BLaER1 treated with 17β-estradiol and CSF1 and Interleukin-3, amounts not matched to agents 10 nM and 100 nM (cell line): Measurements from ENCODE around the gene ZFPM1.

Experiments
- H3K27ac ChIP-seq, 11 experiments: shearing (Covaris generic); formaldehyde crosslinking; 2 replicates each; pipeline ENCODE4 v1.8.1; 2022
- H3K27me3 ChIP-seq, 11 experiments: shearing (Covaris generic); formaldehyde crosslinking; 2 replicates each; pipeline ENCODE4 v1.8.1; 2022
- H3K36me3 ChIP-seq, 11 experiments: shearing (Covaris generic); formaldehyde crosslinking; 2 replicates each; pipeline ENCODE4 v1.8.1; 2022
- H3K4me1 ChIP-seq, 10 experiments: shearing (Covaris generic); formaldehyde crosslinking; 2 replicates each; pipeline ENCODE4 v1.8.1; 2022
- H3K4me2 ChIP-seq, 11 experiments: shearing (Covaris generic); formaldehyde crosslinking; 2 replicates each; pipeline ENCODE4 v1.8.1; 2022
- H3K4me3 ChIP-seq, 10 experiments: shearing (Covaris generic); formaldehyde crosslinking; 2 replicates each; pipeline ENCODE4 v1.8.1; 2022
- H3K9ac ChIP-seq, 11 experiments: shearing (Covaris generic); formaldehyde crosslinking; 2 replicates each; pipeline ENCODE4 v1.8.1; 2022
- H3K9me3 ChIP-seq, 11 experiments: shearing (Covaris generic); formaldehyde crosslinking; replicated peaks in 1 of 11; 2 replicates each; pipeline ENCODE4 v1.8.1; 2022
- H4K20me1 ChIP-seq, 11 experiments: shearing (Covaris generic); formaldehyde crosslinking; 2 replicates each; pipeline ENCODE4 v1.8.1; 2022
- Cebpa-rat ChIP-seq, 11 experiments: shearing (Covaris generic); IDR thresholded peaks; 2 replicates each; pipeline ENCODE4 v1.8.1; 2022

Gene ZFPM1

GRCh38 chr16:88476817-88477397, 23.8 kb downstream of the ZFPM1 start:
- H3K27ac ChIP-seq, result peak overlapping the region in 5 of 11 experiments; percentile 51 to 80 (median 71); a peak in 6 of 22 replicates
- peak overlapping the region in 4 of 11 experiments; percentile 69 to 74 (median 72); a peak in 8 of 22 replicates for H3K9ac ChIP-seq
- peaks cover 12 to 97% (median 80%) of the 10 kb centered on the region in 11 experiments; a peak in 21 of 22 replicates for H4K20me1 ChIP-seq
- peak overlapping the region in 9 of 11 experiments; percentile 90 to 99 (median 95); a peak in 18 of 22 replicates for H3K4me2 ChIP-seq
- no peaks in the 10 kb centered on the region for H3K36me3 ChIP-seq
- H3K4me3 ChIP-seq, result no peak overlapping the region
- H3K9me3 ChIP-seq, result no peaks in the 10 kb centered on the region
- TF ChIP-seq Cebpa-rat (IDR thresholded peaks at IDR 0.05), result no peak
- peaks cover 0 to 11% (median 0%) of the 10 kb centered on the region in 11 experiments; a peak in 3 of 22 replicates for H3K27me3 ChIP-seq
- H3K4me1 ChIP-seq, result peaks cover 65 to 99% (median 98%) of the 10 kb centered on the region in 10 experiments

GRCh38 chr16:88477631-88478519, 24.8 kb downstream of the ZFPM1 start:
- peaks cover 0 to 11% (median 0%) of the 10 kb centered on the region in 11 experiments; a peak in 3 of 22 replicates for H3K27me3 ChIP-seq

GRCh38 chr16:88478889-88479792, 26.1 kb downstream of the ZFPM1 start:
- Histone ChIP-seq H3K36me3 (no peaks in the 10 kb centered on the region; a peak in 1 of 22 replicates), H3K27ac (peak overlapping the region in 8 of 11 experiments; percentile 16 to 80 (median 62); a peak in 14 of 22 replicates), H3K9ac (peak overlapping the region in 8 of 11 experiments; percentile 33 to 74 (median 61); a peak in 15 of 22 replicates), H3K9me3 (no peaks in the 10 kb centered on the region), H3K4me1 (peaks cover 61 to 99% (median 98%) of the 10 kb centered on the region in 10 experiments), H3K4me3 (peak overlapping the region in 6 of 10 experiments; percentile 21 to 52 (median 34); a peak in 5 of 20 replicates), H3K4me2 (peak overlapping the region; percentile 76 to 99 (median 92)), H4K20me1 (peaks cover 20 to 97% (median 86%) of the 10 kb centered on the region in 11 experiments; a peak in 21 of 22 replicates), H3K27me3 (peaks cover 0 to 20% (median 0%) of the 10 kb centered on the region in 11 experiments; a peak in 3 of 22 replicates)
- TF ChIP-seq Cebpa-rat (IDR thresholded peaks at IDR 0.05), result no peak

More at GRCh38 chr16:88477631-88478519, 24.8 kb downstream of the ZFPM1 start:
- Histone ChIP-seq H3K36me3 (no peaks in the 10 kb centered on the region), H3K9ac (peak overlapping the region in 8 of 11 experiments; percentile 33 to 74 (median 61); a peak in 15 of 22 replicates), H3K4me3 (peak overlapping the region in 6 of 10 experiments; percentile 21 to 52 (median 34); a peak in 5 of 20 replicates), H4K20me1 (peaks cover 12 to 97% (median 86%) of the 10 kb centered on the region in 11 experiments; a peak in 21 of 22 replicates), H3K4me1 (peaks cover 65 to 99% (median 98%) of the 10 kb centered on the region in 10 experiments), H3K4me2 (peak overlapping the region; percentile 76 to 99 (median 92)), H3K9me3 (no peaks in the 10 kb centered on the region), H3K27ac (peak overlapping the region in 8 of 11 experiments; percentile 16 to 80 (median 62); a peak in 15 of 22 replicates)
- TF ChIP-seq Cebpa-rat (IDR thresholded peaks at IDR 0.05), result no peak

GRCh38 chr16:88479793-88480760, 27.0 kb downstream of the ZFPM1 start:
- H3K4me1 ChIP-seq, result peaks cover 60 to 99% (median 97%) of the 10 kb centered on the region in 10 experiments
- no peaks in the 10 kb centered on the region for H3K9me3 ChIP-seq
- H3K27me3 ChIP-seq, result peaks cover 0 to 20% (median 0%) of the 10 kb centered on the region in 11 experiments; a peak in 3 of 22 replicates
- peaks cover 0 to 6% (median 0%) of the 10 kb centered on the region in 11 experiments; a peak in 3 of 22 replicates for H3K36me3 ChIP-seq
- TF ChIP-seq Cebpa-rat (IDR thresholded peaks at IDR 0.05), result no peak
- peak overlapping the region in 10 of 11 experiments; percentile 10 to 75 (median 56); a peak in 17 of 22 replicates for H3K9ac ChIP-seq
- peak overlapping the region in 9 of 10 experiments; percentile 12 to 59 (median 40); a peak in 14 of 20 replicates for H3K4me3 ChIP-seq
- peak overlapping the region in 8 of 11 experiments; percentile 40 to 82 (median 67); a peak in 15 of 22 replicates for H3K27ac ChIP-seq
- peaks cover 20 to 97% (median 87%) of the 10 kb centered on the region in 11 experiments; a peak in 21 of 22 replicates for H4K20me1 ChIP-seq
- H3K4me2 ChIP-seq, result peak overlapping the region; percentile 76 to 99 (median 96)

- Histone ChIP-seq H3K36me3 (peaks cover 0 to 13% (median 1%) of the 10 kb centered on the region in 11 experiments; a peak in 7 of 22 replicates), H3K27ac (peak overlapping the region in 8 of 11 experiments; percentile 40 to 82 (median 67); a peak in 15 of 22 replicates), H3K9ac (peak overlapping the region in 9 of 11 experiments; percentile 23 to 75 (median 60); a peak in 15 of 22 replicates), H3K4me3 (peak overlapping the region in 9 of 10 experiments; percentile 12 to 59 (median 40); a peak in 11 of 20 replicates), H3K4me1 (peaks cover 60 to 95% (median 92%) of the 10 kb centered on the region in 10 experiments), H4K20me1 (peaks cover 20 to 98% (median 89%) of the 10 kb centered on the region in 11 experiments; a peak in 21 of 22 replicates), H3K9me3 (no peaks in the 10 kb centered on the region), H3K4me2 (peak overlapping the region; percentile 76 to 99 (median 96)), H3K27me3 (peaks cover 0 to 20% (median 0%) of the 10 kb centered on the region in 11 experiments; a peak in 3 of 22 replicates)
- TF ChIP-seq Cebpa-rat (IDR thresholded peaks at IDR 0.05), result no peak
Observed at GRCh38 chr16:88480829-88481228, 27.7 kb downstream of the ZFPM1 start.

GRCh38 chr16:88481851-88482250, 28.8 kb downstream of the ZFPM1 start:
- no peak for TF ChIP-seq Cebpa-rat (IDR thresholded peaks at IDR 0.05)
- peak overlapping the region in 5 of 11 experiments; percentile 27 to 66 (median 52); a peak in 5 of 22 replicates for H3K9ac ChIP-seq
- H3K4me2 ChIP-seq, result peak overlapping the region; percentile 82 to 99 (median 92)
- H4K20me1 ChIP-seq, result peaks cover 20 to 98% (median 89%) of the 10 kb centered on the region in 11 experiments; a peak in 21 of 22 replicates
- peak overlapping the region in 4 of 11 experiments; percentile 18 to 65 (median 30); a peak in 7 of 22 replicates for H3K27ac ChIP-seq
- H3K4me1 ChIP-seq, result peaks cover 60 to 95% (median 82%) of the 10 kb centered on the region in 10 experiments
- peaks cover 0 to 23% (median 12%) of the 10 kb centered on the region in 11 experiments; a peak in 8 of 22 replicates for H3K36me3 ChIP-seq
- peaks cover 0 to 20% (median 0%) of the 10 kb centered on the region in 11 experiments; a peak in 3 of 22 replicates for H3K27me3 ChIP-seq
- no peaks in the 10 kb centered on the region for H3K9me3 ChIP-seq
- no peak overlapping the region for H3K4me3 ChIP-seq
